HepG2 (cell line): ENCODE results near the gene MTO1. TPM values are rescaled to one million over a fixed set of nuclear protein-coding genes. Genes with fewer than 3 reads are reported as not detected.

ENCODE experiments used
- BCL3 ChIP-seq: sonication (generic); formaldehyde crosslinking; IDR thresholded peaks from 2 replicates; pipeline ENCODE4 v1.5.1; 2020; ENCODE audit warnings: mild to moderate bottlenecking, missing genetic modification reagents, moderate library complexity
- CEBPZ ChIP-seq: IDR thresholded peaks from 2 replicates; pipeline ENCODE4 v1.6.1; 2012; ENCODE audit warnings: low read length, improper control_type of control experiment
- CENPT ChIP-seq: sonication (generic); formaldehyde crosslinking; IDR thresholded peaks from 2 replicates; pipeline ENCODE4 v1.8.0; 2022; ENCODE audit warnings: low read depth, mild to moderate bottlenecking, moderate library complexity, missing genetic modification reagents
- FOXM1 ChIP-seq: sonication (generic); formaldehyde crosslinking; IDR thresholded peaks from 2 replicates; pipeline ENCODE4 v1.5.0; 2020; ENCODE audit warnings: missing genetic modification reagents
- GLI4 ChIP-seq: sonication (generic); formaldehyde crosslinking; IDR thresholded peaks from 2 replicates; pipeline ENCODE4 v1.5.1; 2020; ENCODE audit warnings: missing genetic modification reagents, mild to moderate bottlenecking, moderate library complexity, borderline replicate concordance
- GZF1 ChIP-seq: sonication (generic); formaldehyde crosslinking; IDR thresholded peaks from 2 replicates; pipeline ENCODE4 v1.5.1; 2020; ENCODE audit warnings: mild to moderate bottlenecking, missing genetic modification reagents
- LCORL ChIP-seq, 2 experiments: fragments of 450-650 bp in 1 of 2; sonication (generic) in 1 of 2; formaldehyde crosslinking in 1 of 2; IDR thresholded peaks; 2 replicates each; pipeline versions ENCODE4 v1.5.0 to v1.6.1; 2017 to 2020; ENCODE audit warnings: antibody characterized with exemption in 1 of 2, missing genetic modification reagents in 1 of 2
- MAF1 ChIP-seq: sonication (generic); formaldehyde crosslinking; IDR thresholded peaks from 2 replicates; pipeline ENCODE4 v1.5.0; 2020; ENCODE audit warnings: missing genetic modification reagents, borderline replicate concordance
- MIER3 ChIP-seq: IDR thresholded peaks from 2 replicates; pipeline ENCODE4 v1.6.1; 2016; ENCODE audit warnings: missing compliant biosample characterization, borderline replicate concordance
- NCOA5 ChIP-seq: sonication (generic); formaldehyde crosslinking; IDR thresholded peaks from 2 replicates; pipeline ENCODE4 v1.4.0; 2020; ENCODE audit warnings: missing genetic modification reagents
- NFYC ChIP-seq: IDR thresholded peaks from 2 replicates; pipeline ENCODE4 v1.6.1; 2016; ENCODE audit warnings: missing genetic modification reagents, missing compliant biosample characterization
- NKX3-1 ChIP-seq: sonication (generic); formaldehyde crosslinking; IDR thresholded peaks from 2 replicates; pipeline ENCODE4 v1.5.0; 2020; ENCODE audit warnings: missing genetic modification reagents
- PBX2 ChIP-seq: IDR thresholded peaks from 2 replicates; pipeline ENCODE4 v1.6.1; 2016; ENCODE audit warnings: control low read depth
- REL ChIP-seq: sonication (generic); formaldehyde crosslinking; conservative IDR thresholded peaks from 2 replicates; pipeline ENCODE4 v1.8.0; 2022; ENCODE audit warnings: mild to moderate bottlenecking, missing genetic modification reagents, moderate library complexity
- SUZ12 ChIP-seq: fragments of 150-350 bp; IDR thresholded peaks from 2 replicates; pipeline ENCODE4 v1.6.1; 2014; ENCODE audit warnings: low read depth, low read length
- ZBTB49 ChIP-seq: sonication (generic); formaldehyde crosslinking; IDR thresholded peaks from 2 replicates; pipeline ENCODE4 v1.4.0; 2020; ENCODE audit warnings: missing genetic modification reagents, borderline replicate concordance
- ZC3H4 ChIP-seq: sonication (generic); formaldehyde crosslinking; IDR thresholded peaks from 2 replicates; pipeline ENCODE4 v1.4.0; 2020; ENCODE audit warnings: missing genetic modification reagents, borderline replicate concordance
- ZNF331 ChIP-seq: sonication (generic); formaldehyde crosslinking; IDR thresholded peaks from 2 replicates; pipeline ENCODE4 v1.4.0; 2020; ENCODE audit warnings: missing genetic modification reagents
- ZNF343 ChIP-seq: sonication (generic); formaldehyde crosslinking; IDR thresholded peaks from 2 replicates; pipeline ENCODE4 v1.4.0; 2020; ENCODE audit warnings: mild to moderate bottlenecking, missing genetic modification reagents
- ZNF567 ChIP-seq: sonication (generic); formaldehyde crosslinking; IDR thresholded peaks from 2 replicates; pipeline ENCODE4 v1.8.1; 2023; ENCODE audit warnings: mild to moderate bottlenecking, missing genetic modification reagents, borderline replicate concordance
- ZNF740 ChIP-seq: sonication (generic); formaldehyde crosslinking; IDR thresholded peaks from 2 replicates; pipeline ENCODE4 v1.4.0; 2020; ENCODE audit warnings: missing genetic modification reagents
- ZNF777 ChIP-seq: sonication (generic); formaldehyde crosslinking; IDR thresholded peaks from 2 replicates; pipeline ENCODE4 v1.4.0; 2020; ENCODE audit warnings: missing genetic modification reagents
- polyA plus RNA-seq, 8 experiments: library from polyadenylated mRNA; depleted of rRNA in 3 of 8; stranded (reverse) in 7 of 8; unstranded in 1 of 8; fragments of >200 nt; fragmentation: Illumina TruSeq in 4 of 8; extraction: Trizol in 4 of 8; gene quantifications; 2 replicates each; pipeline versions ENCODE4 v1.2.1 to v1.2.3, GENCODE V29; 2011 to 2016; ENCODE audit warnings: low read depth in 4 of 8, missing spikeins in 1 of 8, mixed read lengths in 1 of 8; ENCODE audit not compliant: insufficient read depth in 1 of 8
- total RNA-seq, 5 experiments: library from RNA; depleted of rRNA; stranded (reverse); fragments of >200 nt; fragmentation: Illumina TruSeq; extraction: Trizol; gene quantifications; 2 replicates each; pipeline ENCODE4 v1.2.3, GENCODE V29; 2016; ENCODE audit warnings: low read depth in 1 of 5

Gene MTO1
- total and polyA plus RNA-seq, 2 of the 13 experiments (the other 11 are each of a cell fraction or from before 2014, with no cell fraction given), result 21.1 to 45.3 TPM

GRCh38 chr6:73521351-73521985, 59.9 kb downstream of the MTO1 start (continued):
- TF ChIP-seq CEBPZ (no peak), NCOA5 (CRISPR knock-in tag) (no peak), BCL3 (CRISPR knock-in tag) (no peak), SUZ12 (no peak), REL (CRISPR knock-in tag) (no peak), ZNF777 (peak; percentile 66; the same call in 1 of the 2 replicates), MIER3 (CRISPR knock-in tag) (no peak), PBX2 (no peak), ZBTB49 (CRISPR knock-in tag) (no peak), ZNF343 (CRISPR knock-in tag) (no peak), NFYC (CRISPR knock-in tag) (no peak), ZNF567 (CRISPR knock-in tag) (no peak), ZNF740 (CRISPR knock-in tag) (0 out of 2 replicates have a peak, but pooled peaks have one; percentile 3), ZNF331 (CRISPR knock-in tag) (no peak), LCORL (IDR thresholded peaks at IDR 0.05) (no peak), LCORL (CRISPR knock-in tag; IDR thresholded peaks at IDR 0.05) (no peak; the same call in 1 of the 2 replicates), NKX3-1 (no peak), CENPT (CRISPR knock-in tag) (no peak), FOXM1 (CRISPR knock-in tag) (no peak), GLI4 (CRISPR knock-in tag) (no peak), MAF1 (CRISPR knock-in tag) (no peak), GZF1 (CRISPR knock-in tag) (no peak), ZC3H4 (peak; percentile 63; the same call in 1 of the 2 replicates)
